WERI-Rb-1 (cell line): ENCODE results near the gene HDAC4.

Experiments used
- DNase-seq: peaks from one replicate; pipeline ENCODE4 v3.0.0-alpha.2; 2020
- H3K27ac ChIP-seq: fragments of 250-450 bp; sonication (Bioruptor Pico); 2 replicates; pipeline ENCODE4 v1.5.1; 2020; ENCODE audit warnings: mild to moderate bottlenecking, moderate library complexity
- H3K27me3 ChIP-seq: fragments of 250-450 bp; sonication (Bioruptor Pico); 2 replicates; pipeline ENCODE4 v1.5.1; 2021; ENCODE audit warnings: mild to moderate bottlenecking, low read depth, moderate library complexity; ENCODE audit not compliant: insufficient read depth, severe bottlenecking
- H3K36me3 ChIP-seq: fragments of 250-450 bp; sonication (Bioruptor Pico); 2 replicates; pipeline ENCODE4 v1.5.1; 2020; ENCODE audit warnings: mild to moderate bottlenecking, moderate library complexity
- H3K4me3 ChIP-seq: 2 replicates; pipeline ENCODE4 v1.5.1; 2011; ENCODE audit warnings: low read depth, mild to moderate bottlenecking, control low read depth, low read length
- H3K9me3 ChIP-seq: fragments of 250-450 bp; sonication (Bioruptor Pico); 2 replicates; pipeline ENCODE4 v1.5.1; 2021; ENCODE audit warnings: mild to moderate bottlenecking, moderate library complexity; ENCODE audit not compliant: severe bottlenecking
- CTCF ChIP-seq: IDR thresholded peaks from 2 replicates; pipeline ENCODE4 v1.5.1; 2011; ENCODE audit warnings: low read depth, mild to moderate bottlenecking, control low read depth, inconsistent platforms, low read length

HDAC4 gene

GRCh38 chr2:239241431-239241960 is 159.3 kb downstream of the HDAC4 start:
- TF ChIP-seq CTCF: no peak
- H3K27me3 ChIP-seq: no peaks in the 10 kb centered on the region
- no peaks in the 10 kb centered on the region for H3K36me3 ChIP-seq
- H3K4me3 ChIP-seq: no peak overlapping the region
- DNase-seq: no peak
- no peak overlapping the region for H3K27ac ChIP-seq
- H3K9me3 ChIP-seq: no peaks in the 10 kb centered on the region

- Histone ChIP-seq H3K27ac (peak overlapping the region; percentile 45; the same call in 1 of the 2 replicates), H3K4me3 (peak overlapping the region; percentile 40), H3K27me3 (no peaks in the 10 kb centered on the region), H3K36me3 (no peaks in the 10 kb centered on the region), H3K9me3 (no peaks in the 10 kb centered on the region)
- peak; percentile 30 for DNase-seq
- no peak for TF ChIP-seq CTCF
Measured at GRCh38 chr2:239240414-239240881, 160.4 kb downstream of the HDAC4 start.

GRCh38 chr2:239239607-239240413 is 161.0 kb downstream of the HDAC4 start:
- Histone ChIP-seq H3K36me3 (no peaks in the 10 kb centered on the region), H3K27ac (peak overlapping the region; percentile 45), H3K9me3 (no peaks in the 10 kb centered on the region), H3K27me3 (no peaks in the 10 kb centered on the region), H3K4me3 (peak overlapping the region; percentile 40)
- TF ChIP-seq CTCF: no peak
- peak; percentile 54 for DNase-seq

GRCh38 chr2:239238839-239239606 is 161.8 kb downstream of the HDAC4 start:
- no peak overlapping the region for H3K4me3 ChIP-seq
- no peak overlapping the region for H3K27ac ChIP-seq
- no peaks in the 10 kb centered on the region for H3K36me3 ChIP-seq
- no peak for DNase-seq
- H3K9me3 ChIP-seq: no peaks in the 10 kb centered on the region
- no peak for TF ChIP-seq CTCF
- no peaks in the 10 kb centered on the region for H3K27me3 ChIP-seq

- Histone ChIP-seq H3K27me3 (no peaks in the 10 kb centered on the region), H3K4me3 (no peak overlapping the region), H3K27ac (no peak overlapping the region), H3K36me3 (no peaks in the 10 kb centered on the region), H3K9me3 (no peaks in the 10 kb centered on the region)
- TF ChIP-seq CTCF: no peak
- no peak for DNase-seq
Measured at GRCh38 chr2:239238381-239238780, 162.4 kb downstream of the HDAC4 start.
